Keratinocyte (primary cell): ENCODE data around the gene CHCHD6.

Experiments
- EZH2 ChIP-seq: IDR thresholded peaks from one replicate; pipeline ENCODE4 v1.6.1; 2012; ENCODE audit warnings: inconsistent platforms, mild to moderate bottlenecking, low read length, moderate library complexity
- TF ChIP-seq, protein P1 (sequence below), 3 experiments: IDR thresholded peaks in 1 of 3; conservative IDR thresholded peaks in 1 of 3; optimal IDR thresholded peaks in 1 of 3; 2 replicates in 2 of 3; 3 replicates in 1 of 3; pipeline versions ENCODE3 to v1.5.1; 2011; ENCODE audit warnings: low read length in 3 of 3, mild to moderate bottlenecking in 3 of 3, moderate library complexity in 2 of 3, control low read depth in 1 of 3, inconsistent platforms in 1 of 3; ENCODE audit not compliant: insufficient read depth in 2 of 3; ENCODE audit errors: extremely low read depth in 1 of 3

DNA sequence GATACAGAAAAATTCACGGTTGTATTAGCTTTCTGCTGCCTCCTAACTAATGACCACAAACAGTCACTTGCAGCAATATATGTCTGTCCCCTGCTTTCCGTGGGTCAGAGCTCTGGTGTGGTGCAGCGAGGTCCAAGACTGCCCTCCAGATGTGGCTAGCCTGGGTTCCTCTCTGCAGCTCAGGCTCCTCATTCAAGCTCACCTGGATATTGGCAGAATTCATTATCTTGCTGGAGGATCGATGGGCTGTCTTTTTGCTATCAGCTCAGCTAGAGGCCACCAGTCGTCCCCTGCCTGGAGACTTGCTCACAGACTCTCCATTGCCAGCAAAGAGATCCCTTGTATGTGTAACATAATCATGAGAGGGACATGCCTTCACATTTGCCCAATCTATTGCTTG lies 266.1 kb downstream of the CHCHD6 start:
- TF ChIP-seq, protein P1, sequence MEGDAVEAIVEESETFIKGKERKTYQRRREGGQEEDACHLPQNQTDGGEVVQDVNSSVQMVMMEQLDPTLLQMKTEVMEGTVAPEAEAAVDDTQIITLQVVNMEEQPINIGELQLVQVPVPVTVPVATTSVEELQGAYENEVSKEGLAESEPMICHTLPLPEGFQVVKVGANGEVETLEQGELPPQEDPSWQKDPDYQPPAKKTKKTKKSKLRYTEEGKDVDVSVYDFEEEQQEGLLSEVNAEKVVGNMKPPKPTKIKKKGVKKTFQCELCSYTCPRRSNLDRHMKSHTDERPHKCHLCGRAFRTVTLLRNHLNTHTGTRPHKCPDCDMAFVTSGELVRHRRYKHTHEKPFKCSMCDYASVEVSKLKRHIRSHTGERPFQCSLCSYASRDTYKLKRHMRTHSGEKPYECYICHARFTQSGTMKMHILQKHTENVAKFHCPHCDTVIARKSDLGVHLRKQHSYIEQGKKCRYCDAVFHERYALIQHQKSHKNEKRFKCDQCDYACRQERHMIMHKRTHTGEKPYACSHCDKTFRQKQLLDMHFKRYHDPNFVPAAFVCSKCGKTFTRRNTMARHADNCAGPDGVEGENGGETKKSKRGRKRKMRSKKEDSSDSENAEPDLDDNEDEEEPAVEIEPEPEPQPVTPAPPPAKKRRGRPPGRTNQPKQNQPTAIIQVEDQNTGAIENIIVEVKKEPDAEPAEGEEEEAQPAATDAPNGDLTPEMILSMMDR (optimal IDR thresholded peaks at IDR 0.05 in 1 of 3, IDR thresholded peaks at IDR 0.05 in 1 of 3, conservative IDR thresholded peaks at IDR 0.05 in 1 of 3; ENCODE audit: extremely low read depth in 1 of 3, insufficient read depth in 2 of 3, low read length in 3 of 3) = no peak
- no peak for TF ChIP-seq EZH2
